ENCODE data around the gene TTC21B. TPM values are rescaled to one million over a fixed set of nuclear protein-coding genes. Genes with fewer than 3 reads are reported as not detected.

TTC21B gene
- total RNA-seq, 1 donor: 34.5 TPM

GRCh38 chr2:165877565-165878550, 75.7 kb downstream of the TTC21B start:
- DNase-seq (ENCODE audit: low read depth): peak; percentile 70
- TF ChIP-seq CTCF (IDR thresholded peaks at IDR 0.05; ENCODE audit: insufficient read depth, low read depth, low read length): no peak
- H3K4me3 ChIP-seq (ENCODE audit: low read depth, low read length): no peak overlapping the region

- DNase-seq (ENCODE audit: low read depth): no peak
- no peak for TF ChIP-seq CTCF (IDR thresholded peaks at IDR 0.05; ENCODE audit: insufficient read depth, low read depth, low read length)
- no peak overlapping the region for H3K4me3 ChIP-seq (ENCODE audit: low read depth, low read length)
These were observed 76.9 kb downstream of the TTC21B start for GRCh38 chr2:165876712-165877111.

GRCh38 chr2:165876269-165876668, 77.3 kb downstream of the TTC21B start:
- DNase-seq (ENCODE audit: low read depth): no peak
- TF ChIP-seq CTCF (IDR thresholded peaks at IDR 0.05; ENCODE audit: insufficient read depth, low read depth, low read length): no peak
- no peak overlapping the region for H3K4me3 ChIP-seq (ENCODE audit: low read depth, low read length)

GRCh38 chr2:165874445-165875039, 79.0 kb downstream of the TTC21B start:
- peak; percentile 70 for TF ChIP-seq CTCF (IDR thresholded peaks at IDR 0.05; ENCODE audit: insufficient read depth, low read depth, low read length)
- peak; percentile 71 for DNase-seq (ENCODE audit: low read depth)
- no peak overlapping the region for H3K4me3 ChIP-seq (ENCODE audit: low read depth, low read length)

- DNase-seq (ENCODE audit: low read depth): peak; percentile 57
- H3K4me3 ChIP-seq (ENCODE audit: low read depth, low read length): no peak overlapping the region
- TF ChIP-seq CTCF (IDR thresholded peaks at IDR 0.05; ENCODE audit: insufficient read depth, low read depth, low read length): no peak
These were observed 81.3 kb downstream of the TTC21B start for GRCh38 chr2:165872101-165872791.

- no peak for TF ChIP-seq CTCF (IDR thresholded peaks at IDR 0.05; ENCODE audit: insufficient read depth, low read depth, low read length)
- H3K4me3 ChIP-seq (ENCODE audit: low read depth, low read length): no peak overlapping the region
- no peak for DNase-seq (ENCODE audit: low read depth)
These were observed 82.6 kb downstream of the TTC21B start for GRCh38 chr2:165871025-165871424.
